K562 (cell line): ENCODE results near the gene TLCD5. TPM values are rescaled to one million over a fixed set of nuclear protein-coding genes. Genes with fewer than 3 reads are reported as not detected.

Experiments
- ATAC-seq: fragments of 200-7000 bp; cut with Tn5 transposase; 3 replicates; pipeline ENCODE4 v1.9.1; 2020; ENCODE audit warnings: moderate library complexity
- BruUV-seq: library from RNA; stranded (reverse); fragments of 400-500 nt; replicated peaks from 2 replicates; lab custom pipeline; 2021; lab: Mats Ljungman, UMichigan
- CTCF ChIA-PET: fragments of 300-600 bp; formaldehyde crosslinking; extraction: SDS; loops from one replicate; lab custom pipeline; 2021; ENCODE audit warnings: low intra/inter-chr PET ratio; lab: Yijun Ruan, JAX
- POLR2A ChIA-PET: fragments of 300-600, 350-650 bp; sonication (Branson Sonifier 250); formaldehyde crosslinking; extraction: SDS; loops from one replicate; lab custom pipeline; 2021; ENCODE audit warnings: antibody characterized with exemption, inconsistent platforms; lab: Yijun Ruan, JAX
- DNase-seq, 4 experiments: peaks; one replicate each; pipeline versions ENCODE4 v3.0.0 to v3.0.0-alpha.2; 2011 to 2018; ENCODE audit warnings: low spot score in 3 of 4, mixed read lengths in 3 of 4; ENCODE audit errors: extremely low read depth in 1 of 4
- FAIRE-seq: peaks from 2 replicates; lab custom pipeline; 2011; peaks lifted over from hg19 to GRCh38; lab: Jason Lieb, UNC
- H2AFZ ChIP-seq: 2 replicates; pipeline ENCODE4 v1.6.0; 2011; ENCODE audit warnings: low read depth, low read length, control low read depth, inconsistent platforms
- H3K27ac ChIP-seq: fragments of 200-600 bp; 3 replicates; pipeline ENCODE4 v1.8.0; 2011; ENCODE audit warnings: low read depth, mild to moderate bottlenecking, control low read depth, inconsistent platforms, low read length, moderate library complexity, mixed read lengths; ENCODE audit errors: extremely low read depth
- H3K27me3 ChIP-seq, 2 experiments: fragments of 300-600 bp in 1 of 2; 2 replicates in 1 of 2; 3 replicates in 1 of 2; pipeline versions ENCODE4 v1.6.0 to v1.8.0; 2011; ENCODE audit warnings: inconsistent platforms in 2 of 2, low read length in 2 of 2, mild to moderate bottlenecking in 1 of 2, mixed read lengths in 1 of 2, moderate library complexity in 1 of 2; ENCODE audit not compliant: control insufficient read depth in 2 of 2, insufficient read depth in 2 of 2
- H3K36me3 ChIP-seq: fragments of 300-600 bp; 3 replicates; pipeline ENCODE4 v1.8.0; 2011; ENCODE audit warnings: mild to moderate bottlenecking, low read length, inconsistent platforms; ENCODE audit not compliant: control insufficient read depth, insufficient read depth
- H3K4me1 ChIP-seq, 2 experiments: fragments of 200-600 bp in 1 of 2; replicated peaks in 1 of 2; 2 replicates in 1 of 2; 3 replicates in 1 of 2; pipeline versions ENCODE4 v1.5.1 to v1.8.0; 2011; ENCODE audit warnings: inconsistent platforms in 2 of 2, low read length in 2 of 2, mild to moderate bottlenecking in 1 of 2, mixed read lengths in 1 of 2, moderate library complexity in 1 of 2; ENCODE audit not compliant: control insufficient read depth in 2 of 2, insufficient read depth in 2 of 2
- H3K4me2 ChIP-seq: 2 replicates; pipeline ENCODE4 v1.6.1; 2011; ENCODE audit warnings: low read length, control low read depth, inconsistent platforms, mixed read lengths; ENCODE audit not compliant: insufficient read depth
- H3K4me3 ChIP-seq: fragments of 200-600 bp; sonication (generic), shearing (Covaris generic); 2 replicates; pipeline ENCODE4 v1.5.1; 2016; ENCODE audit warnings: control low read depth, inconsistent platforms
- H3K79me2 ChIP-seq: fragments of 200-600 bp; 3 replicates; pipeline ENCODE4 v1.8.0; 2011; ENCODE audit warnings: low read length, inconsistent platforms; ENCODE audit not compliant: control insufficient read depth, insufficient read depth
- H3K9ac ChIP-seq, 2 experiments: 2 replicates each; pipeline versions ENCODE4 v1.6.0 to v1.6.1; 2011; ENCODE audit warnings: low read depth in 2 of 2, low read length in 2 of 2, control low read depth in 1 of 2, inconsistent platforms in 1 of 2, mild to moderate bottlenecking in 1 of 2, mixed read lengths in 1 of 2; ENCODE audit not compliant: insufficient read depth in 1 of 2
- H3K9me1 ChIP-seq: one replicate; pipeline ENCODE4 v1.6.0; 2011; ENCODE audit warnings: inconsistent platforms, mild to moderate bottlenecking, low read length, moderate library complexity; ENCODE audit not compliant: control insufficient read depth, insufficient read depth
- H3K9me3 ChIP-seq: replicated peaks from 2 replicates; pipeline ENCODE4 v1.5.1; 2011; ENCODE audit warnings: low read depth, low read length, inconsistent platforms; ENCODE audit not compliant: control insufficient read depth, insufficient read depth
- H4K20me1 ChIP-seq: replicated peaks from 2 replicates; pipeline ENCODE4 v1.6.1; 2011; ENCODE audit warnings: low read length, inconsistent platforms, mixed read lengths; ENCODE audit not compliant: control insufficient read depth, insufficient read depth
- ETV1 ChIP-seq: fragments of 450-650 bp; conservative IDR thresholded peaks from 2 replicates; pipeline ENCODE4 v1.6.1; 2016; ENCODE audit warnings: missing genetic modification characterization, control low read depth, low read depth, missing compliant biosample characterization
- HIVEP1 ChIP-seq: fragments of 250-450 bp; sonication (Bioruptor Pico); IDR thresholded peaks from 2 replicates; pipeline ENCODE4 v1.4.0; 2020; ENCODE audit warnings: mild to moderate bottlenecking
- RFX1 ChIP-seq: fragments of 450-650 bp; IDR thresholded peaks from 2 replicates; pipeline ENCODE4 v1.6.1; 2016; ENCODE audit warnings: mild to moderate bottlenecking, moderate library complexity
- SMARCA5 ChIP-seq: fragments of 450-650 bp; IDR thresholded peaks from 2 replicates; pipeline ENCODE4 v1.6.1; 2016
- SNIP1 ChIP-seq: fragments of 450-650 bp; IDR thresholded peaks from 2 replicates; pipeline ENCODE4 v1.7.1; 2017; ENCODE audit warnings: low read depth, mild to moderate bottlenecking
- WGBS: fragments of 100-300 bp; shearing (Covaris generic); methylation state at CpG from one replicate; pipeline ENCODE4 v1.1.6; 2016; ENCODE audit warnings: low coverage, mixed read lengths; ENCODE audit not compliant: insufficient coverage; ENCODE audit errors: missing lambda C conversion rate; 5-methylcytosine and 5-hydroxymethylcytosine counted together
- in situ Hi-C: fragments of 300-500 bp; cut with MboI; formaldehyde crosslinking; loops from 4 replicates; pipeline ENCODE4 v1.15.0; 2018; ENCODE audit warnings: inconsistent platforms, mixed read lengths
- intact Hi-C: fragments of 100-400 bp; cut with micrococcal nuclease; formaldehyde crosslinking; loops from 2 replicates; pipeline ENCODE4 v1.14.2; 2022
- polyA plus RNA-seq, 8 experiments: library from polyadenylated mRNA; depleted of rRNA in 4 of 8; stranded (reverse) in 5 of 8; unstranded in 3 of 8; fragments of >200 nt; fragmentation: Nextera tagmentation in 2 of 8; fragmentation: Illumina TruSeq in 1 of 8; extraction: Ambion mirVana in 2 of 8; extraction: Trizol in 1 of 8; gene quantifications; 2 replicates each; pipeline versions ENCODE4 v1.2.1 to v1.2.3, GENCODE V29; 2011 to 2014; ENCODE audit warnings: inconsistent platforms in 1 of 8, missing spikeins in 1 of 8
- total RNA-seq, 7 experiments: library from RNA; depleted of rRNA in 6 of 7; stranded (reverse); fragments of >200 nt in 6 of 7; fragmentation: Illumina TruSeq in 2 of 7; extraction: Trizol in 2 of 7; gene quantifications; 2 replicates each; pipeline versions ENCODE4 v1.2.1 to v1.2.3, GENCODE V29; 2011 to 2021; ENCODE audit warnings: low replicate concordance in 1 of 7
- TF ChIP-seq, protein P1 (sequence below): fragments of 450-650 bp; formaldehyde crosslinking; IDR thresholded peaks from 2 replicates; pipeline ENCODE4 v1.4.0; 2020; ENCODE audit warnings: mild to moderate bottlenecking
- TF ChIP-seq, protein P2 (sequence below): fragments of 250-450 bp; sonication (Bioruptor Pico); IDR thresholded peaks from 2 replicates; pipeline ENCODE4 v1.5.0; 2021; ENCODE audit warnings: mild to moderate bottlenecking, moderate library complexity

Gene TLCD5
- total and polyA plus RNA-seq, 9 of the 15 experiments (the other 6 are each of a cell fraction or from before 2014, with no cell fraction given): 0.94 to 5.1 (median 1.6) TPM

DNA sequence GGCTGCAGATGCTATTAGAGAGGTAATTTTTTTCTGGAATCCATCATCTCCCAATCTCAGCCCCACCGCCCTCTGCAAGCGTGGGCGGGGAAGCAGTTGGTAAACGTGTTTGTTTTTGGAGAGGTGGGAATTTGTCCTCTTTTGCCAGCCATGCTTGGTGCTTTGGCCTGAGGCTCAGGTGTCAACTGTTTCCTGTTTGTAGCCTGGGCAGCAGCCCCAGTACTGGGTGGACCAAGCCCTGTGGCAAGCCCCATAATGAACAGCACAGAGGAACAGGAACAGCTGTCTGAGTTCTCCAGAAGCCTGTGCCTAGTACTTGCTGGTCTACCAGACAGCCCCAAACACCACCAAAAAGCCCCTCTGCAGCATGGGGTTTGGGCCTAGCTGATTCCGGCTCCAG is 45.6 kb upstream of the TLCD5 start:
- Histone ChIP-seq H2AFZ (no peak overlapping the region), H3K4me2 (no peak overlapping the region)
- DNase-seq: no peak
- no peak for TF ChIP-seq ETV1 (tag)
- TF ChIP-seq, protein P1, sequence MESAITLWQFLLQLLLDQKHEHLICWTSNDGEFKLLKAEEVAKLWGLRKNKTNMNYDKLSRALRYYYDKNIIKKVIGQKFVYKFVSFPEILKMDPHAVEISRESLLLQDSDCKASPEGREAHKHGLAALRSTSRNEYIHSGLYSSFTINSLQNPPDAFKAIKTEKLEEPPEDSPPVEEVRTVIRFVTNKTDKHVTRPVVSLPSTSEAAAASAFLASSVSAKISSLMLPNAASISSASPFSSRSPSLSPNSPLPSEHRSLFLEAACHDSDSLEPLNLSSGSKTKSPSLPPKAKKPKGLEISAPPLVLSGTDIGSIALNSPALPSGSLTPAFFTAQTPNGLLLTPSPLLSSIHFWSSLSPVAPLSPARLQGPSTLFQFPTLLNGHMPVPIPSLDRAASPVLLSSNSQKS (CRISPR knock-in tag): no peak
- TF ChIP-seq RFX1: no peak
- no peak for TF ChIP-seq SNIP1
- TF ChIP-seq, protein P2, sequence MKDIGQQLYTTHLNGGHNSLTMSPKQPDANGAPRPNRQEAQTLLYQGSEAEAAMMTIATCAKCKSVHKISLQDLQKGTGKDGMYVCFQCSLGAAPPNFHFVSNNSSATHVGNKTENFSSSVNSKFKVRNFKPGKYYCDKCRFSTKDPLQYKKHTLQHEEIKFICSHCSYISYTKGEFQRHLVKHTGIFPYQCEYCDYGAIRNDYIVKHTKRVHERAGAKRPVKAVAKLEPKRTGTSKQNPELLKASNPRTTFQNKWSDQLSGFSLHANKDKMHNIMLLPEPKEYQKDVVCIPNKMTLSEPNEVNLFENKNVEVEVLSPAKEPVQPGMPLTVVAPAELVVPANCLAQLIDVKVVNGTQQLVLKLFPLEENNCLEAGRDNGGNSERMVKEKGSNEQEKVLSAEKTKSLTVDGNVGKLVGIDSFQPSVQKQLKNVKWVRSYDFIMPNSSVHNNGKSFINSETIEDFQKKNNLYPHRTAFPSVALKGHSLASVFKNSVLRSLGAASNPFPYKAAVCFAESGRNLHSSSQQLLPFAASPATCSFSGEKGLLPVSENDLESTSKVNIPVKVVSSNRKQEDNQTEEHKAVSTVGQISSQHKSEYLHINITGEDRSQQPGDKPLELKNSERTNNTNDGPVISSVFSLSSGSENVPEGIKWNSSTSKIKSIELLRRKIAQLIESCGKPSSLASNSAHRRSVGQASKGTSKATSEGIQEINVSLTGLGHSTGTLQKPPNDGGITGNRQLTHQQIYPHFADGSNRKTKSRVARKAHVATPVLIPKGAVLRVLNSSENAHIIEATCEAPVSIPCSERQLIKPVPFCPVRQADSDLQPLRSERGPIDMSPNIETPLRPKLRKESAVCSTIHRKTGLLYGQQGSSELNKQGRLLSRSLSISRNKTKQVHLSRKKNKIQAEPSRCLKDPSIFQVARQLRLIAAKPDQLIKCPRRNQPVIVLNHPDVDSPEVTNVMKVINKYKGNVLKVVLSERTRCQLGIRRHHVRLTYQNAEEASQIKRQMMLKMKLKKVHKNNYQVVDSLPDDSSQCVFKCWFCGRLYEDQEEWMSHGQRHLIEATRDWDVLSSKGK (CRISPR knock-in tag): no peak
- TF ChIP-seq SMARCA5: no peak
- TF ChIP-seq HIVEP1 (CRISPR knock-in tag): no peak
- TF ChIP-seq, all 486 proteins: peak for 0
- intact Hi-C loops: no loop called here
- Histone ChIP-seq H3K36me3 (no peaks in the 10 kb centered on the region), H3K9me3 (no peaks in the 10 kb centered on the region), H3K9ac (no peak overlapping the region; a peak in 1 of 4 replicates), H3K9me1 (no peaks in the 10 kb centered on the region), H3K27ac (no peak overlapping the region), H4K20me1 (peaks cover 2% of the 10 kb centered on the region; the same call in 1 of the 2 replicates), H3K79me2 (no peaks in the 10 kb centered on the region), H3K27me3 (no peaks in the 10 kb centered on the region), H3K4me1 (peaks cover 10 to 17% of the 10 kb centered on the region in 2 experiments; a peak in 4 of 5 replicates), H3K4me3 (no peak overlapping the region)
- no TSS peak for BruUV-seq
- no peak for FAIRE-seq
- CTCF ChIA-PET: no interaction called here
- no peak for ATAC-seq
- 84% methylated on average over 5 of the region's 5 CpGs for WGBS
- in situ Hi-C loops: no loop called here
- POLR2A ChIA-PET: no interaction called here
